Activated naive CD4-positive, alpha-beta T cell treated with anti-CD3 and anti-CD28 coated beads, Interleukin-2, amount 50 U/mL, for 72 hours (primary cell): ENCODE results near the gene STIP1. TPM values are rescaled to one million over a fixed set of nuclear protein-coding genes. Genes with fewer than 3 reads are reported as not detected.

ENCODE experiments used
- ATAC-seq, 2 donors: fragments of 150-1000 bp; cut with Tn5 transposase; 2 replicates each; pipeline ENCODE4 v1.10.0; 2021; ENCODE audit warnings: mild to moderate bottlenecking in 2 of 2, moderate library complexity in 2 of 2
- DNase-seq, 2 donors: peaks; one replicate each; pipeline ENCODE4 v3.0.0; 2021 to 2022; ENCODE audit warnings: low spot score in 2 of 2
- H3K27ac Mint-ChIP-seq, 2 donors: one replicate each; pipeline ENCODE4 v1.8.0; 2022; ENCODE audit warnings: mild to moderate bottlenecking in 2 of 2, mixed read lengths in 2 of 2
- H3K36me3 Mint-ChIP-seq, 2 donors: one replicate each; pipeline ENCODE4 v1.8.0; 2022; ENCODE audit warnings: mixed read lengths in 2 of 2
- H3K9me3 Mint-ChIP-seq, 2 donors: one replicate each; pipeline ENCODE4 v1.8.0; 2022; ENCODE audit warnings: mixed read lengths in 2 of 2
- total RNA-seq, 2 donors: library from RNA; stranded (reverse); gene quantifications; one replicate each; pipeline ENCODE4 v1.2.3, GENCODE V29; 2022

STIP1 gene
- total RNA-seq, 2 donors from 2014 or later: 328 to 366 TPM

- peak overlapping the region; percentile 59 to 60 for H3K27ac Mint-ChIP-seq
- peak in 1 of 2 donors; percentile 63 for DNase-seq
- H3K9me3 Mint-ChIP-seq: no peaks in the 10 kb centered on the region
- no peaks in the 10 kb centered on the region for H3K36me3 Mint-ChIP-seq
- peak; percentile 41 to 61 for ATAC-seq
These were observed 48.8 kb downstream of the STIP1 start for GRCh38 chr11:64234647-64235379.

GRCh38 chr11:64235437-64236161, 49.6 kb downstream of the STIP1 start:
- H3K9me3 Mint-ChIP-seq: no peaks in the 10 kb centered on the region
- peak overlapping the region; percentile 59 to 65 for H3K27ac Mint-ChIP-seq
- peaks cover 0 to 5% of the 10 kb centered on the region in 2 donors for H3K36me3 Mint-ChIP-seq
- no peak for DNase-seq
- ATAC-seq: no peak

- Mint-ChIP-seq H3K27ac (peak overlapping the region; percentile 60 to 78), H3K9me3 (no peaks in the 10 kb centered on the region), H3K36me3 (peaks cover 0 to 5% of the 10 kb centered on the region in 2 donors)
- DNase-seq (no peak), ATAC-seq (no peak)
These were observed 51.5 kb downstream of the STIP1 start for GRCh38 chr11:64237484-64237951.

DNA sequence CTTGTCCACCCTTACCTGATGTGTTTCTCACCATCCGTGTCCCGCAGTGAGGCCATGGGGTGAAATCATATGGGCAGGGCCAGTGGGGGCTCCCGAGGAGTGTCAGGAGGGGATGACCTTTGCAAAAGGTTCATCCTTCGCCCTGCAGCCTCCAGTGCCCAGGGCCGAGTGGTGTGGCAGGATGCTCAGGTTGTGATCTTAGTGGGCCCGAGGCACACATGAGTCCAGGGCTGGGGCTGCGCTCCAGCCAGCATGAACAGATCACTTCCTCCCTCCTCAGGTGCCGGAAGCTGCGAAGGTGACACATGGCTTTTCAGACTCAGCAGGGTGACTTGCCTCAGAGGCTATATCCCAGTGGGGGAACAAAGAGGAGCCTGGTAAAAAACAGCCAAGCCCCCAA, 52.1 kb downstream of the STIP1 start:
- no peaks in the 10 kb centered on the region for H3K9me3 Mint-ChIP-seq
- H3K27ac Mint-ChIP-seq: peak overlapping the region; percentile 60 to 96
- H3K36me3 Mint-ChIP-seq: peaks cover 2 to 5% of the 10 kb centered on the region in 2 donors
- ATAC-seq (no peak), DNase-seq (no peak)

- H3K27ac Mint-ChIP-seq: peak overlapping the region in 1 of 2 donors; percentile 96
- no peak for DNase-seq
- ATAC-seq: no peak
These were observed 53.0 kb downstream of the STIP1 start for GRCh38 chr11:64238999-64239398.

GRCh38 chr11:64239662-64240434, 53.9 kb downstream of the STIP1 start:
- H3K36me3 Mint-ChIP-seq: peaks cover 5 to 10% of the 10 kb centered on the region in 2 donors
- no peak for DNase-seq
- H3K9me3 Mint-ChIP-seq: no peaks in the 10 kb centered on the region
- peak overlapping the region; percentile 96 to 97 for H3K27ac Mint-ChIP-seq
- ATAC-seq: no peak

More at GRCh38 chr11:64238999-64239398, 53.0 kb downstream of the STIP1 start:
- Mint-ChIP-seq H3K36me3 (peaks cover 5 to 10% of the 10 kb centered on the region in 2 donors), H3K9me3 (no peaks in the 10 kb centered on the region)

DNA sequence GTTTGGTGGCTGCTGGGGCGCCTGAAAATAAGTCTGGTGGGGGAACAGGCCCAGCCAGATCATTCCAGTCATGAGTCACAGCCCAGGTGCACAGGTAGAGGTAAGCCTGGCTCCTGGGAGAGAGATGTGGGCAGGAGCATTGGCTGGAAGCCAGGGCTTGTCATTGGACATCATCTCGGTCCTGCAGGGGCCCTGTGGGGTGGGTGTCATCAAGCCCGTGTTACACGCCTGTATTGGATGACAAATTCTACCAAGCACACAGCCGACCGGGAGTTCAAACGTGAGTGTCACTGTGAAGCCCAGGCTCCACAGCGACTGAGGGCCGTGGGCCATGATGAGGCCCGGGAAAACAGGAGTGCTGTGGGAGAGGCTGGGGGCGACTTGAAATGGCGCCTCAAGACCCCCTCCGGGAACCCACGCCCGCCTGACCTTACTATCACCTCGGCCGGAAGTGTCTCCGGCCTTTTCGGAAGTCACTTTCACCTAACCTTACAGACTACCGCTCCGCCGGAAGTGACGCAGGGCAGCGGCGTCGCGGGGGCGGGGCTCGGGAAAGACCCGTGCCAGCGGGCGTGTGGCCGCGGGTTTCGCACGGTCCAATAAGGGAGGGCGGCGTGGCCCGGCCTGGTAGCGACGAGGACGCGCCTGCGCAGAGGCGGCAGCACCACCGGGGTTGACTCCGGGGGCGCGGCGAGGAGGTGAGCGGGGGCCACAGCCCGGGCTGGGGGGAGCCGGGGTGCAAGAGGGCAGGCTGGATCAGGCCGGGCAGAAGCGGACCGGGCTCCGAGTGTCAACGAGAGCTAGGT, 54.7 kb downstream of the STIP1 start, which contains the start of gene FKBP2:
FKBP2 (plus strand) TSS at position 661 of the 806 bp plus-strand sequence. CDS start 1,293 bp downstream, outside the sequence.
- Mint-ChIP-seq H3K36me3 (peaks cover 6 to 11% of the 10 kb centered on the region in 2 donors), H3K27ac (peak within 1 kb of the TSS; percentile 96 to 97), H3K9me3 (no peaks in the 10 kb centered on the region)
- DNase-seq: peak; percentile 99
- peak; percentile 65 to 72 for ATAC-seq

DNA sequence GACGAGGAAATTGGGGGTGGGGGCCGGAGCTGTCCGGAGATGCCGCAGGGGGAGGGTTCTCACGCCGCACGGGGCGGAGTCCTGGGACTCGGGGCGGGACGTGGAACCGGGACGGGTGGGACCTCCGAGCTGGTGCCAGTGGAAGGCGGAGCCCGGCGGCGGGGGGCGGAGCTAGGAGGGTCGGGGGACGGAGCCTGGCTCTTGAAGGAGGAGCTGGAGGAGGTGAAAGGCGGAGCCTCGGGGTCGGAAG, 55.2 kb downstream of the STIP1 start:
- peak; percentile 100 for DNase-seq

GRCh38 chr11:64241491-64242374, 55.8 kb downstream of the STIP1 start:
- DNase-seq (peak in 1 of 2 donors; percentile 40), ATAC-seq (peak; percentile 2 to 10)
- peaks cover 11 to 16% of the 10 kb centered on the region in 2 donors for H3K36me3 Mint-ChIP-seq
- peak overlapping the region; percentile 96 to 97 for H3K27ac Mint-ChIP-seq
- H3K9me3 Mint-ChIP-seq: no peaks in the 10 kb centered on the region

More for the DNA sequence above, 55.2 kb downstream of the STIP1 start:
- H3K9me3 Mint-ChIP-seq: no peaks in the 10 kb centered on the region
- peak; percentile 74 to 85 for ATAC-seq
- H3K36me3 Mint-ChIP-seq: peaks cover 11 to 16% of the 10 kb centered on the region in 2 donors
- H3K27ac Mint-ChIP-seq: peak overlapping the region; percentile 96 to 97

GRCh38 chr11:64243236-64243854, 57.4 kb downstream of the STIP1 start:
- no peak for ATAC-seq
- Mint-ChIP-seq H3K9me3 (no peaks in the 10 kb centered on the region), H3K27ac (peak overlapping the region; percentile 32 to 60), H3K36me3 (peaks cover 11 to 16% of the 10 kb centered on the region in 2 donors)
- DNase-seq: no peak

DNA sequence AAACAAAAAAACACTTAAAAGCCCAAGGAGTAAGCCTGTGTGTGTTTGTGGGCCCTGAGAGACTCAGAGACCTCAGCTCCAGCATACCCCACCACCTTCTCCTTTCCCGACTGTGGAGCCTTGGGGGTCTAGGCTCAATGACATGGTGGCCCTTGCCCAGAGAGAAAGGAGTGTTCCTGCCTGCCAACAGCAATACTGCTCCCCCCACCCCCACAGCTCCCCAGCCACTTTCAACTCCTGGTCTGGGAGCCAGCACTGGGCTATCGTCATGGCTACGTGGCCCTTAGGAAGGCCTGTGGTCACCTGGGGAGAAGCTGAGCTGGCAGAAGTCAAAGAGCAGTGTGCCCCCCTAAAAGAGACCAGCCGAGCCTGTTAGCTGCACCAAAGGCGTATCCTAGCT, 58.1 kb downstream of the STIP1 start:
- Mint-ChIP-seq H3K27ac (peak overlapping the region; percentile 29 to 32), H3K9me3 (no peaks in the 10 kb centered on the region), H3K36me3 (peaks cover 11 to 16% of the 10 kb centered on the region in 2 donors)
- DNase-seq: no peak
- ATAC-seq: no peak

DNA sequence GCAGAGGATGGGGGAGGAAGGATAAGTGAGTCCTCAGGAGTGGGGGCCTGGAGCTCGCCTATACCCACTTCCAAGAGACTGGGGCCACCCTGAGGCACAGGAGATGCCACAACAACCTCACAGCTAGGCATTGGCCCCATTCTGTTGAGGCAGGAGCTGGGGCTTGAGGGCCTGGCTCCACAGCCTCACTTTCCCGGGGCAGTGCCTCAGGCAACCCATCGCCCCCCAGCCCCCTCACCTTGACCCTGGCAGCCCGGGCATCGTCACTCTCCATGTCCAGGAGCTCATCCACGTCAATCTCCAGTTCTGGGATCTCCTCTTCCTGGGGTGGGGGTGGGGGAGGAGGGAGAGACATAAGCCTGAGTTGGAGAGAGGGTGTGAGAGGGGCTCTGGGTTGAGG, 59.0 kb downstream of the STIP1 start:
- ATAC-seq: no peak
- no peak for DNase-seq
- Mint-ChIP-seq H3K27ac (peak overlapping the region in 1 of 2 donors; percentile 93), H3K9me3 (no peaks in the 10 kb centered on the region), H3K36me3 (peaks cover 11 to 16% of the 10 kb centered on the region in 2 donors)

DNA sequence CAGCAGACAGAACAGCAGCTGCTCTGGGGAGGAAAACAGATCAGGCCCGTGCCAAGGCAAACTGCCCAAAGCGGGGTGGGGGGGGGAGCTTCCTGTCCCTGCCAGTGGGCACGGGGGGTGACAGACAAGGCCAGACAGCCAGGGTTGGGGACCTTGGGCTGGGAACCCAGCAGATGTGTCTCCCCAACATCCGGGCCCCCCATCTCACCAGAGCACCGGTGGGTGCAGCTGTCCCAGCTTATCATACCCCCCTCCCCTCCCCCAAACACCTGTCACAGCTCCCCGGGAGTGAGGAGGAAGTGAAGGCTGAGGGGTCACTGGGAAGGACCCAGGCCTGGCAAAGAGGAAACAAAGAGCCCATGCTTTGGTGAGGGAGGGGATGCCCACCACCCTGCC, 59.4 kb downstream of the STIP1 start:
- Mint-ChIP-seq H3K36me3 (peaks cover 7 to 16% of the 10 kb centered on the region in 2 donors), H3K27ac (peak overlapping the region; percentile 91 to 93), H3K9me3 (no peaks in the 10 kb centered on the region)
- ATAC-seq: no peak
- no peak for DNase-seq

DNA sequence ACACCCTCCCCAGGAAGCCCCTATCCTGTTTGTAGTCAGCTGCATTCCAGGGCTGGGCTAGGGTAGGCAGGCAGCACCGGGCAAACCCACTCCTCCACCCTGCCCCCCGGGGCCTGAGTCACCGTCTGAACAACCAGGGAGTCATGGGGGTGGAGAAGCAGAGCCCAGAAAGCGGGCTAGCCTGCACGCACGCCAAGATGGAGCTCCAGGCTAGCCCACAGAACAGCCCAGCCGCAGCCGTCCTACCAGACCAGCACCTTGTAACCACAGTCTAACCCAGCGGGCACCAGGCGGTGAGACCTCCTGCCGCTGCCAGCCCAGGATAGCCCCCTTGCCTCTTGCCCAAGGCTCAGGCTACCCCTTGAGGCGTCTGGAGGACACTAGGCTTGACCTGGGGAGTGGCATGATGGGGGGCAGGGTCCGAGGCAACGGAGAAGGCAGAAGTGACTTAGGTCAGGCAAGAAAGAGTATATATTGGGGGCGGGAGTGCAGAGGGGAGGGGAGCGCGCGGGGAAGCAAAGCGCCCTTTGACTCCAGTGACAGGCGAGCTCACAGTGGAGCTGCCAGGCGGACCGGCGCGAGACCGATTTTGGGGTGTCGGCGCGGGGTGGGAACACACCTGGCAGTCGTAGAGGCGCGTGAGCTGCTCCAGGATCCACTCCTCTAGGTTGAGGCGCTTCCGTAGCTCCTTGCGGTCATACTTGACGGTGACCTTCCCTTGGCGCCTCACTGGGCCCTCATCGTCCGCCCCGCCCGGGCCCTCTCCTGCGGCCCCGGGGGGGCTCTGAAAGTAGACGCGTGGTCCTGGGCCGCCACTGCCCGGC, 60.0 kb downstream of the STIP1 start:
- ATAC-seq (peak in 1 of 2 donors; percentile 55), DNase-seq (peak; percentile 72 to 87)
- H3K36me3 Mint-ChIP-seq: peaks cover 6 to 16% of the 10 kb centered on the region in 2 donors

More for the DNA sequence above, 60.0 kb downstream of the STIP1 start:
- Mint-ChIP-seq H3K9me3 (no peaks in the 10 kb centered on the region), H3K27ac (peak overlapping the region; percentile 91 to 93)
